Measurements from ENCODE around the gene SENP8.

Gene SENP8

GRCh38 chr15:72112805-72113204 is 5.4 kb upstream of the SENP8 start:
- no peak for DNase-seq (ENCODE audit: low read depth in 1 of 2, low spot score in 1 of 2)

DNA sequence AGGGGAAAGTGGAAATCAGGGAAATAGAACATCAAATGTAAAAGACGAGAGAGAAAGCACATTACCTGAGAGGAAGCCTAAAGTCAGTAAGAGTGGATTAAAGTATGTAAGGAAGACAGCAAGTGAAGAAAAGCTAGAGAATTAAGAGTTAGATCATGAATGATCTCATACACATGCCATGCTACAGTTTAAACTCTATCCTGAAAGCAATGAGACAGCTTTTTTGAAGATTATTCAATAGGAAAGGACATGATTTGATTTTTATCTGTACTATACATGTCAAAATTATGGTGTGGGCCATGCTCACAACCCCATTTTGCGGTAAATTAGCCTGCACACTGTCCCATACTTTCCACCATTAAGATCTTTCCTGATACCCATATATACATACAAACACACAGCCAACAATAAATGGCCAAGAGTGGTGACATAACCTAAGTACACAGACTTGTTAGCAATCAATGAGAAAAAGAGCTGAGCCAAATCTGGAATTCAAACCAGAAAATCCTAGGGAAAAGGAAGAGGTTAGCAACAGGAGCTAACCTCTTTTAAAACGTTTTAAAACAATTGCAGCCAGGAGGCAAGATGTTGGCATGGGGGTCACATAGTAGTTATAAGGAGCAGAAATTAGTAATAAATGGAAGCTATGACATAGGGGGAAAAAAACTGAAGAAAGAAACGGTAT is 4.7 kb upstream of the SENP8 start:
- no peak for DNase-seq (ENCODE audit: low read depth in 1 of 2, low spot score in 1 of 2)

DNA sequence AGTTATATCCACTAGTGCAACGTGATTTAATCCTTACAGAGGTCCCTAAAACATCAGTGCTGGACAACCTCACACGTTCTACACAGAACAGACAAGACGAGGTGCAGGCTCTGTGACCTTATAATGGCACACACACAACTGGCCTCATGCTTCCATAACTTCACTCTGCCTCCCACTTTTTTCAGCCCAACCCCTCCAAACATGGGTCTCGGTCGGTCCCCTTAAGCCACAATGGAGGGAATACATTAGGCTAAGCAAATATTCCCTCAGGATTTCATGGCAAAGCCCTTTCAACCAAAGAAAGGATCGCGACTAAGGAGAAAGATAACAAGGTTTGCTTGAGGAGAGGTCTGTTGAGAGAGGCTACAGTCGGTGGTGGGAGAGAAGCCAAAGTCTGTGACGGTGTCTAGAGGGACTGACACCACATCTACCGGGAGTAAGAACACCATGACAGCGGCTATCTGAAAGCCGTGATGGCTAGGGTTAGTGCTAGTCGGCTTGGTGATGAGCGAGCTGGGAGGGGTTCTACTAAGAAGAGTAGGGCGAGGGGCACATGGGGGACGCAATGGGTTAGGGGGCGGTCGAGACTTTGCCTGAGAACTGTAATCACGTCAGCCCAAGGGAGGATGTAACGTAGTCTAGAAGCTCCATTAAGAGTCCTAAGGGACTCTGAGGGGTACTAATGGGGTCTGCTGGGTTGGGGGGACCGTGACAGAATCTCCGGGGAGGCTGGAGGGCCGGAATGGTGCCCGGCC is 1.3 kb upstream of the SENP8 start:
- DNase-seq (ENCODE audit: low read depth in 1 of 2, low spot score in 1 of 2): peak in 1 of 2 donors; percentile 6

DNA sequence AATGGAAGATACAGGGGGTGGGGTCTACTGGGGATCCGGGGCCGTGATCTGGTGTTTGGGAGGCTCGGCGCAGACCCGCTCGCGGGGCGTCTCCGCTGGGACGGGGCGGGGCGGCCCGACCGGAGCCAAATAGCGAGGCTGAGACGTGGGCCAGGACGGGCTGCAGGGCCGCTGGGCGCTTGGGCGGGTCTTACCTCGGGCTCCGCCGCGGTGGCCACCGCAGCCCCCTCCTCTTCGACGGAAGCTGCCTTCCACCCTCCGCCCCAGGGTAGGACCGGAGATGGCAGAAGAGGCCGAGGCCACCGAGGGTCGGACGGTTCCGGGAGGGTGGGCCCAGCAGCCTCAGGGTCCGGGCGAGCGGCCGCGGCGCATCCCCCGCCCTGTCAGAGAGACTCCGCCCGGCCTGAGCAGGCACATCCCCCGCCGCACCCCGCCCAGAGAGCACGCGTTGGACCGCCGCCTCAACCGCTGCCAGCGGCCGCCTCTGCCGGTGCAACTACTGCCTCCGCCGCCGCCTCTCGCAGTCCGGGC is 652 bp upstream of the SENP8 start:
- peak; percentile 34 to 50 for DNase-seq (ENCODE audit: low read depth in 1 of 2, low spot score in 1 of 2)

DNA sequence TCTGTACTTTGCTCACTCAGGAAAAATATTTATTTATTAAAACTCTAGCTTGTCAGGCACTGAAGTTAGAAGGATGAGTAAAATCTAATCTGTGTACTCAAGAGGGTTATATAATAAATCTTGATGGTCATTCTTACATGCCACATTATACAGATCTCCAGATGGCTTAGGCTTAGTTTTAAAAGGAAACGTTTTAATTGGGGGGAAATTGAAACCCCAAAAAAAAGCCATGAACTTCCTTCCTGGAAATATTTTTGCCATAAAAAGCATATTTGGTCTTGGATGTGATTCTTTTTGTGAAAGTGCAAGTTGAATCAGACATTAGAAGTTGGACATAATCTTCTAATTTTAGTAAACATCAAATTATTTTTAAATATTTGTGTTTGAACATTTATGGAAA is 6.0 kb downstream of the SENP8 start:
- no peak for DNase-seq (ENCODE audit: low read depth in 1 of 2, low spot score in 1 of 2)

DNA sequence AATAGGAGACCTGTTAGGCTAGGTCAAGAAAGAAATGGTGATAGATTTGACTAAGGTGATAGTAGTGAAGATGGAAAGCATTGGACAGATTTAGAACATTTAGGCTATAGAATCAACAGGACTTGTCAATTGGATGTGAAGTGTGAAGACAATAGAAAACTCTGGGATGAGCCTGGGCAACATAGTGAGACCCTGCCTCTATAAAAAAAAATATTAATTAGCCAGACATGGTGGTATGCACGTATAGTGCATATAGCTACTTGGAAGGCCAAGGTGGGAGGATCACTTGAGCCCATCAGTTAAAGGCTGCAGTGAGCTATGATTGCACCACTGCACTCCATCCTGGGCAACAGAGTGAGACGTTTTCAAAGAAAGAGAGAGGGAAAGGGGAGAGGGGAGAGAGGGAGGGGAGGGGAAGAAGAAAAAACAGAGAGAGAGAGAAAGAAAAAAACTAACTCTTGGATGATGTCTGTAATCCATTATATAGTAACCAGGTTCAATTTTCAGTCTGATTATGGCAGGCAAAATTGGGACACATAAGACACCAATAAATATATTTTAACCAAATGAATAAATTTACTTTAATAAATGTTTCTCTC is 9.6 kb downstream of the SENP8 start:
- DNase-seq (ENCODE audit: low read depth in 1 of 2, low spot score in 1 of 2): no peak

GRCh38 chr15:72128359-72128758 is 10.2 kb downstream of the SENP8 start:
- DNase-seq (ENCODE audit: low read depth in 1 of 2, low spot score in 1 of 2): no peak

DNA sequence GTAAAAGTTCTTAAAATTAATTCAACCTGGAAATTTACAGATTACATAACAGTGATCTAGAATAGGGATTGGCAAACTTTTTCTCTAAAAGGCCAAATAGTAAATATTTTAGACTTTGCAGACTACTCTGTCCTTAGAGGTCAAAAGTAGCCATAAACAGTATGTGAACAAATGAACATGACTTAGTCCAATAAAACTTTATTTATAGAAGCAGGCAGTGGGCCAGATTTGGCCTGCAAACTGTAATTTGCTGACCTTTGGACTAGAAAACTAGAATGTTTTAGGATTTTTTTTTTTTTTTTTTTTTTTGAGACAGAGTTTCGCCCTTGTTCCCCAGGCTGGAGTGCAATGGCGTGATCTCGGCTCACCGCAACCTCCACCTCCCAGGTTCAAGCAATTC is 12.1 kb downstream of the SENP8 start:
- no peak for DNase-seq (ENCODE audit: low read depth in 1 of 2, low spot score in 1 of 2)

GRCh38 chr15:72131922-72132321 is 13.7 kb downstream of the SENP8 start:
- no peak for DNase-seq (ENCODE audit: low read depth in 1 of 2, low spot score in 1 of 2)

GRCh38 chr15:72133211-72133610 is 15.0 kb downstream of the SENP8 start:
- no peak for DNase-seq (ENCODE audit: low read depth in 1 of 2, low spot score in 1 of 2)

GRCh38 chr15:72135719-72136118 is 17.5 kb downstream of the SENP8 start:
- DNase-seq (ENCODE audit: low read depth in 1 of 2, low spot score in 1 of 2): no peak

GRCh38 chr15:72136170-72137051 is 18.2 kb downstream of the SENP8 start:
- DNase-seq (ENCODE audit: low read depth in 1 of 2, low spot score in 1 of 2): no peak

DNA sequence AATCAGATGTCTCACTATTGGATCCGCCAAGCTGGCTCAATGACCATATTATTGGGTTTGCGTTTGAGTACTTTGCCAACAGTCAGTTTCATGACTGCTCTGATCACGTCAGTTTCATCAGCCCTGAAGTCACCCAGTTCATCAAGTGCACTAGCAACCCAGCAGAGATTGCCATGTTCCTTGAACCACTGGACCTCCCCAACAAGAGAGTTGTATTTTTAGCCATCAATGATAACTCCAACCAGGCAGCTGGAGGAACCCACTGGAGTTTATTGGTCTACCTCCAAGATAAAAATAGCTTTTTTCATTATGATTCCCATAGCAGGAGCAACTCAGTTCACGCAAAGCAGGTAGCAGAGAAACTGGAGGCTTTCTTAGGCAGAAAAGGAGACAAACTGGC is 21.5 kb downstream of the SENP8 start:
- no peak for DNase-seq (ENCODE audit: low read depth in 1 of 2, low spot score in 1 of 2)

DNA sequence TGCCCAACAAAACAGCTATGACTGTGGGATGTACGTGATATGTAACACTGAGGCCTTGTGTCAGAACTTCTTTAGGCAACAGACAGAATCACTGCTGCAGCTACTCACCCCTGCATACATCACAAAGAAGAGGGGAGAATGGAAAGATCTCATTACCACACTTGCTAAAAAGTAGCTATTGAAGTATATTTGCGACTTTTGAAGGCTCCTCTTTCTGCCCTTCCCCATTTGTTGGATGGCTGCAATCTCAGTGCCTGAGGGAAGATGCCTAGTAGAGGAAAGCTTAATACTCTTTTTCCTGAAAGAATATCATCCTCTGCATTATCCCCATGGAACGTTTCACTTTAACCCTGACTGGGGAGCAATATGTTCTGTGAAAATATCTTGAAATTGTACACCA is 21.9 kb downstream of the SENP8 start:
- DNase-seq (ENCODE audit: low read depth in 1 of 2, low spot score in 1 of 2): no peak

DNA sequence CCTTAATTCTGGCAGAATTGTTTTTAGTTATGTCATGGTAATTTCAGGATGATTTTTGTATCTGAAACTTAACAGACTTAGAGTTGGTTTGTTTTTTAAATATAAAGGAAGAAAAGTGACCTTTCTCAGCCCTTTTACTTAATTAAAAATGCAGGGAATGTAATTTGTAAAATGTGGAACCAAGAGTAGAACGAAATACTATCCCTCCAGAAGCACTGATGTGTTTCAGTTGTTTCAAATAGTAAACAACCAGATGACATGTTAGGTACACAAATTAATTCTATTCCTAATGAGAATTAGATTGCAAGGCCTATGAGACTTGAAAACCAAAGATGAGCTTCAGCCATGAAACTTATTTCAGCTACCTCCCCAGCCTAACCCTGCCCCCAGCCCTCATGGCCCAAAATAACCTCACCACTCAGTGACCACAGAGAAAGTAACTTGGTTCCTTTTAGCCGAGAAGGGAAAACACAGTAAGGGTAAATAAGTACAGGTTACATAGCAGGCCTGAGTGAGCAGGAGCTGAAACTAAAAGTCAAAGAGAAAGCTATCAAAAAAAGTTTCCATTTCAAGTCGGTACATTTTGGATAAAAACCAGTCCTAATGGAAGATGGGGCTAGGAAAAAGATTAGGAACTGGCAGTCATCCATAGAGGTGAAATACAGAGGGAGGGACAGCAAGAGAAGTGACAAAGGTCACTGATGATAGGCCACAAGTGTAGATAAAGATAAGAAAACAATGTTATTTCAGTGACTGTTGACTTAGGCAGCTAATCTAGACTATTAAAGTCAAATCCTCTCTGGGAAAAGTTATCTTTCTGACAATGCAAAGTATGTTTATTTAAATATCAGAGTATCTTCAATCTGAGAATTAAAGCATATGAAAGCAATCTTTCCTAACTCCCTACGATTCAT is 23.2 kb downstream of the SENP8 start:
- no peak for DNase-seq (ENCODE audit: low read depth in 1 of 2, low spot score in 1 of 2)

- DNase-seq (ENCODE audit: low read depth in 1 of 2, low spot score in 1 of 2): no peak
Observed at GRCh38 chr15:72146221-72146620, 28.0 kb downstream of the SENP8 start.

DNA sequence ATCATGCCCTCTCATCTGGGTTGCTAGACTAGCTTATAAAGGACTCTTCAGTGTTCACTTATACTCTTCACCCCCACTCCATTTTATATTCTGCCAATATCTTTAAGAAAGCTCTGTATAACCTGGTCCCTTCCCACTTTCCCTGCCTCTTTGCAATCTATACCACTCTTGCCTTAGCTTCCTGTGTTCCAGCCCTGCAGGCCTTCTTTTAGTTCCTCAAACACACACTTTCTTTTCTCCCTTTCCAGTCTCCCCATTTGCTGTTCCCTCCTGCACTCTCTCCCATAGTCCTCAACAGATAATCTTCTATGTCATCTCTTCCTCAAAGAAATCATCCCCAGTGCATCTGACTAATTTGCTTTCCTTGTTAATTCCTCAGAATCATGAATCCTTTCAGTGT is 28.7 kb downstream of the SENP8 start:
- no peak for DNase-seq (ENCODE audit: low read depth in 1 of 2, low spot score in 1 of 2)

- DNase-seq (ENCODE audit: low read depth in 1 of 2, low spot score in 1 of 2): no peak
Observed at GRCh38 chr15:72147418-72147817, 29.2 kb downstream of the SENP8 start.

DNA sequence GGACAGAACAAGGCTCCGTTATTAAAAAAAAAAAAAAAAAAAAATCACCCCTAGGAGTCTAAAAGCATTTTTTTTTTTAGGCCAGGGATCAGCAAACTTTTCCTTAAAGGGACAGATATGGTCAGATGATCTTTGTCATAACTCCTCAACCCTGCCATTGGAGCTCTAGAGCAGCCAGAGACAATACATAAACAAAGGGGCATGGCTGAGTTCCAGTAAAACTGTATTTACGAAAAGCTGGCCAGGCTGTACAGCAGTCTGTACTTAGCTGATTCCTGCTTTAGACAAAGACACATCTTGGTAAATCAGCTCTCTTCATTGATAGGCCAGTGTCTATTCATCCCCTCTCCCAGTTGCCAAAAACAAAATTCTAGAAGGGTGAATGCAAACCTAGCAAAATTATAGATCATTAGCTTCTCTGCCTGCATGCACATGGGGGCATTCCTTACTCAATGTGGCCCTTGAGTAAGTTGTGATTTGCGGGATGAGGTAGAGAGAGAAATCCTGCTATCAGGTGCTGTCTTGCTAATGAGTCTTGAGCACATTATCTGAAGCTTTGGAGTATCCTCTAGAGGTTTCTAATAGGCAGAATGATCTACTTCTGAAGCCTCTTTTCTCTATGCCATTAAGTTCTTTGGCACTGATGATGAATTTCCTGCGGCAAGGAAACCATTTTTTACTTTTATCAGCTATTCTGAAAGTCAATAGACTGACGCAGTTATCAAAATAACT is 35.2 kb downstream of the SENP8 start:
- DNase-seq (ENCODE audit: low read depth in 1 of 2, low spot score in 1 of 2): no peak

DNA sequence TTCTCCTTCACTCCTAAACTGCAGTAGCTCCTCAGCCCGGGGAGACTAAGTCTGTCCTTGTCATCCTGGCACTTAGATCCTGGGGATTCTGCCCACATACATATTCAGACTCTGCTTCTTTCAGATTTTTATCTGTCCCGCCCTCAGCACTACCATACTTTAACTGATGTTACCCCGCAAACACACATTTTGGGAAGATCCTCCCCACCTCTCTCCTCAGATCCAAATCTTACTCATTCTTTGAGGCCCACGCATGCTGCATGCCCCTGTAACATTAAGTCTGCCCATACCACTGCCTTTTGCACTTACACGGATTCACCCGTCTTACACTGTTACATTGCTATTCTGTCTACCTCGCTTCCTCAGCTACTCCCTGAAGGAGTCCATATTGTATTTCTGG is 36.1 kb downstream of the SENP8 start:
- no peak for DNase-seq (ENCODE audit: low read depth in 1 of 2, low spot score in 1 of 2)
